Muscle of arm (tissue), 12 donors: ENCODE measurements around the gene PTH2R. TPM values are rescaled to one million over a fixed set of nuclear protein-coding genes. Genes with fewer than 3 reads are reported as not detected.
"Not testable (repeated sequence)": the region's sequence is repeated elsewhere in the genome, so short reads cannot be mapped to it uniquely, and the experiment has no call there.

Experiments
- DNase-seq: peaks from one replicate; pipeline ENCODE4 v3.0.0-alpha.2; 2013
- polyA plus RNA-seq, 12 donors: library from polyadenylated mRNA; unstranded; fragments of 120-200 nt; gene quantifications; one replicate each; pipeline ENCODE4 v1.2.1, GENCODE V29; 2013; ENCODE audit not compliant: insufficient read length in 12 of 12

Gene PTH2R
- polyA plus RNA-seq, 12 donors, result 0.25 to 0.62 (median 0.34) TPM; not detected in 3

GRCh38 chr2:208485390-208485789 lies 78.8 kb downstream of the PTH2R start:
- no peak for DNase-seq

GRCh38 chr2:208488686-208489564 lies 82.3 kb downstream of the PTH2R start:
- no peak for DNase-seq

GRCh38 chr2:208489687-208490086 lies 83.1 kb downstream of the PTH2R start:
- DNase-seq, result no peak

- no peak for DNase-seq
These were observed 83.9 kb downstream of the PTH2R start for GRCh38 chr2:208490492-208490891.

GRCh38 chr2:208491641-208492040 lies 85.0 kb downstream of the PTH2R start:
- no peak for DNase-seq

- DNase-seq, result no peak
These were observed 85.5 kb downstream of the PTH2R start for GRCh38 chr2:208492069-208492468.

- DNase-seq, result no peak
These were observed 86.6 kb downstream of the PTH2R start for GRCh38 chr2:208493186-208493585.

- no peak for DNase-seq
These were observed 89.5 kb downstream of the PTH2R start for GRCh38 chr2:208496129-208496528.

GRCh38 chr2:208501206-208501605 lies 94.6 kb downstream of the PTH2R start:
- DNase-seq, result peak; percentile 8

- DNase-seq, result no peak
These were observed 95.7 kb downstream of the PTH2R start for GRCh38 chr2:208502288-208502687.

GRCh38 chr2:208505365-208505764 lies 98.8 kb downstream of the PTH2R start:
- DNase-seq, result not testable (repeated sequence)

- DNase-seq, result no peak
These were observed 103.0 kb downstream of the PTH2R start for GRCh38 chr2:208509586-208509985.

- no peak for DNase-seq
These were observed 104.4 kb downstream of the PTH2R start for GRCh38 chr2:208511016-208511415.

- DNase-seq, result no peak
These were observed 105.0 kb downstream of the PTH2R start for GRCh38 chr2:208511573-208511972.

- DNase-seq, result no peak
These were observed 108.5 kb downstream of the PTH2R start for GRCh38 chr2:208515099-208515498.

- DNase-seq, result not testable (repeated sequence)
These were observed 116.5 kb downstream of the PTH2R start for GRCh38 chr2:208523069-208523468.

- DNase-seq, result not testable (repeated sequence)
These were observed 118.6 kb downstream of the PTH2R start for GRCh38 chr2:208525165-208525564.

GRCh38 chr2:208529796-208530195 lies 123.2 kb downstream of the PTH2R start:
- no peak for DNase-seq

- DNase-seq, result no peak
These were observed 124.8 kb downstream of the PTH2R start for GRCh38 chr2:208531361-208531760.

- not testable (repeated sequence) for DNase-seq
These were observed 129.0 kb downstream of the PTH2R start for GRCh38 chr2:208535578-208535977.

GRCh38 chr2:208541461-208541988 lies 134.9 kb downstream of the PTH2R start:
- no peak for DNase-seq

- no peak for DNase-seq
These were observed 135.4 kb downstream of the PTH2R start for GRCh38 chr2:208541989-208542464.

- DNase-seq, result no peak
These were observed 136.0 kb downstream of the PTH2R start for GRCh38 chr2:208542465-208543041.
